Measurements from ENCODE around the gene EXOSC7. TPM values are rescaled to one million over a fixed set of nuclear protein-coding genes. Genes with fewer than 3 reads are reported as not detected.
A peak's percentile ranks its signal among the peaks of the same experiment; 100 is the strongest.
"Not testable (repeated sequence)": the region's sequence is repeated elsewhere in the genome, so short reads cannot be mapped to it uniquely, and the experiment has no call there.

The EXOSC7 gene
- total RNA-seq, 2 donors from 2014 or later = 50.7 to 75.7 TPM

- H3K27me3 Mint-ChIP-seq = no peaks in the 10 kb centered on the region
- peaks cover 74 to 83% of the 10 kb centered on the region in 2 donors for H3K4me1 Mint-ChIP-seq (ENCODE audit: low read depth in 2 of 2)
- peak overlapping the region; percentile 62 for H3K4me3 Mint-ChIP-seq
- no peaks in the 10 kb centered on the region for H3K36me3 Mint-ChIP-seq
- H3K27ac Mint-ChIP-seq = peak overlapping the region; percentile 66 to 80
- DNase-seq (ENCODE audit: low spot score) = no peak
- no peaks in the 10 kb centered on the region for H3K9me3 Mint-ChIP-seq
- peak; percentile 55 to 63 for ATAC-seq
Observed at GRCh38 chr3:44969154-44969827, 6.8 kb upstream of the EXOSC7 start.

- Mint-ChIP-seq H3K36me3 (no peaks in the 10 kb centered on the region), H3K4me1 (ENCODE audit: low read depth in 2 of 2) (peaks cover 74 to 83% of the 10 kb centered on the region in 2 donors), H3K9me3 (no peaks in the 10 kb centered on the region), H3K4me3 (peak overlapping the region; percentile 62), H3K27me3 (no peaks in the 10 kb centered on the region), H3K27ac (peak overlapping the region; percentile 66 to 80)
- DNase-seq (ENCODE audit: low spot score) = no peak
- ATAC-seq = peak in 1 of 2 donors; percentile 31
Observed at GRCh38 chr3:44969828-44970179, 6.2 kb upstream of the EXOSC7 start.

DNA sequence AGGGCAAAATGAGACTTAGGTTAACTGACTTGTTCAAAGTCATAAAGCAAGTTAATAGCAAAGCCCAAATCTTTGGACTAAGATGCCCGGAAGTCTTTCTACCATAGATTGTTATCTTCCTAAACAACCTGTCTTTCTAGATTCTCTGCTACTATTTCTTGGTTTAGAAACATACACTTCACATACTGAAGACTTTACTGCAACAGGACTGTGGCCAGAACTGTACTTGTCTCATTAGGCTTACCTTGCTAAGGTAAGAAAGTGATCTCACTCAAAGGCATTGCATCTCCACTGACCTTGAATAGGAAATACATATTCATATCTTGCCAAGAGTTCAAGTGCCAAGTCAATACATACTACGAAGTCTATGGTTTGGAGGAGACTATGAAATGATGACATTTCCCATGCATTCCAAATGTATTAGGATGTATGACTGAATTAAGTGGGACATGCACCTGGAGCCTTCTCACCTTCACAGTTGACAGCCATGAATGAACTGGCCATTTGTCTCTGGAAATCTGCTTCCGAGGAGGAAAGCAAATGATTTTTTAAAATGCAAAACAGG, 5.0 kb upstream of the EXOSC7 start:
- Mint-ChIP-seq H3K27me3 (no peaks in the 10 kb centered on the region), H3K9me3 (no peaks in the 10 kb centered on the region), H3K4me1 (ENCODE audit: low read depth in 2 of 2) (peaks cover 69 to 77% of the 10 kb centered on the region in 2 donors), H3K4me3 (no peak overlapping the region), H3K36me3 (no peaks in the 10 kb centered on the region), H3K27ac (peak overlapping the region; percentile 66 to 80)
- no peak for ATAC-seq
- DNase-seq (ENCODE audit: low spot score) = no peak

- no peak for DNase-seq (ENCODE audit: low spot score)
- Mint-ChIP-seq H3K9me3 (no peaks in the 10 kb centered on the region), H3K36me3 (no peaks in the 10 kb centered on the region), H3K4me1 (ENCODE audit: low read depth in 2 of 2) (peaks cover 58 to 69% of the 10 kb centered on the region in 2 donors), H3K27ac (peak overlapping the region; percentile 95 to 97), H3K27me3 (no peaks in the 10 kb centered on the region), H3K4me3 (peak overlapping the region; percentile 98)
- no peak for ATAC-seq
Observed at GRCh38 chr3:44974416-44974815, 1.6 kb upstream of the EXOSC7 start.

- Mint-ChIP-seq H3K9me3 (no peaks in the 10 kb centered on the region), H3K27ac (peak overlapping the region; percentile 55 to 67), H3K27me3 (no peaks in the 10 kb centered on the region), H3K36me3 (no peaks in the 10 kb centered on the region), H3K4me3 (peak overlapping the region; percentile 26), H3K4me1 (ENCODE audit: low read depth in 2 of 2) (peaks cover 70 to 82% of the 10 kb centered on the region in 2 donors)
- DNase-seq (ENCODE audit: low spot score) (no peak), ATAC-seq (peak; percentile 10 to 45)
Observed at GRCh38 chr3:44981220-44981619, 5.2 kb downstream of the EXOSC7 start.

DNA sequence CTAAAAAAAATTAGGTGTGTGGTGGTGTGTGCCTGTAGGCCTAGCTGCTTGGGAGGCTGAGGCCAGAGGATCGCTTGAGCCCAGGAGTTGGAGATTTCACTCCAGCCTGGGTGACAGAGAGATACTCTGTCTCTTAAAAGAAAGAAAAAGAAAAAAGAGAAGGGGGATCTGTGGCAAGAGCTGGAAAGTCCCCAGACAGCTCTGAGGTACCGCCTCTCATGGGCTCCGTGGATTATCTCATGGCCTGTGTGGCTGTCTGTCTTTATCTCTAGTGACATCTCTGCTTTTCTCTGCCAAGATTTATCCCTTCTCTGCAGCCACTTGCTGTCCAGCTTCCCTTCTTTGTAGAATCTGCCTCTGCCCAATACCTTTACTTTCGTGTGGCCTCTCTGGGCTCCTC, 5.7 kb downstream of the EXOSC7 start:
- Mint-ChIP-seq H3K4me1 (ENCODE audit: low read depth in 2 of 2) (peaks cover 67 to 76% of the 10 kb centered on the region in 2 donors), H3K9me3 (no peaks in the 10 kb centered on the region), H3K36me3 (no peaks in the 10 kb centered on the region), H3K4me3 (peak overlapping the region; percentile 26), H3K27me3 (no peaks in the 10 kb centered on the region), H3K27ac (peak overlapping the region; percentile 55 to 67)
- ATAC-seq (peak; percentile 10 to 63), DNase-seq (ENCODE audit: low spot score) (no peak)

DNA sequence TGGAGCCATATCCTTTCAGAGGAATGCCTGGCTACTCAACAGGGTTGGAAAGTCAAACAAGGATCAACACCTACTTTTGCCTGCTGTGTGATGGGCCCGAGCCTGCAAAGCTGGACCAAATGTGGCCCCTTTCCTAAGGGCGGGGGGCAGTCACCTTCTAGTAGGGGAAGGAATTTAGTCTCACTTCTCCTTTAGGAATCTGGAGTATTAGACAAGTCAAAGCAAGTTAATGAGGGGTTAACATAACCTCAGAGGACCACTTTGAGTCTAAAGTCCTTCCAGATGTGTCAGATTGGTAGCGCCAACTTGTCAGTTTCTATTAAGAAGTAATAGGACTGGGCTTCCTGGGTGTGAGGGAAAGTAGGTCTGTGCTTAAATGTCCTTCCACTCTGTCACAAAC, 6.8 kb downstream of the EXOSC7 start:
- Mint-ChIP-seq H3K27me3 (no peaks in the 10 kb centered on the region), H3K9me3 (no peaks in the 10 kb centered on the region), H3K36me3 (no peaks in the 10 kb centered on the region), H3K4me3 (peak overlapping the region; percentile 20), H3K4me1 (ENCODE audit: low read depth in 2 of 2) (peaks cover 70 to 76% of the 10 kb centered on the region in 2 donors), H3K27ac (peak overlapping the region; percentile 69 to 90)
- no peak for ATAC-seq
- no peak for DNase-seq (ENCODE audit: low spot score)

- Mint-ChIP-seq H3K9me3 (no peaks in the 10 kb centered on the region), H3K4me3 (peak overlapping the region; percentile 44), H3K27me3 (no peaks in the 10 kb centered on the region), H3K36me3 (no peaks in the 10 kb centered on the region), H3K4me1 (ENCODE audit: low read depth in 2 of 2) (peaks cover 74 to 77% of the 10 kb centered on the region in 2 donors), H3K27ac (peak overlapping the region; percentile 69 to 90)
- ATAC-seq = no peak
- DNase-seq (ENCODE audit: low spot score) = no peak
Observed at GRCh38 chr3:44983484-44983941, 7.5 kb downstream of the EXOSC7 start.

DNA sequence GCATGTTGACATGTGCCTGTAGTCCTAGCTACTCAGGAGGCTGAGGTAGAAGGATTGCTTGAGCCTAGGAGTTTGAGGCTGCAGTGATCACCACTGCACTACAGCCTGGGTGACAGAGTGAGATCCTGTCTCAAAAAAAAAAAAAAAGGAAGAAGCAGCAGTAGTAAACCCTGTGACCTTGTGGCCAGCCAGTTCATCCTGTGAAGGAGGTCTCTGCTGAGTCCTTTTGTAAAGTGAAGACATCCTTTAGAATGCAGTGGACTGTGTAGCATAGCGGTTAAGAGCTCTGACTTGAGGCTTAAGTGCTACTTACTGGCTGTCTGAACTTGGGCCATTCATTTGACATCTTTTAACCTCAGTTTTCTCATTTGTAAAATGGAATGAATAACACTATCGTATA, 8.3 kb downstream of the EXOSC7 start:
- Mint-ChIP-seq H3K27ac (peak overlapping the region; percentile 69 to 90), H3K4me3 (peak overlapping the region; percentile 44), H3K27me3 (no peaks in the 10 kb centered on the region), H3K9me3 (no peaks in the 10 kb centered on the region), H3K36me3 (no peaks in the 10 kb centered on the region), H3K4me1 (ENCODE audit: low read depth in 2 of 2) (peaks cover 68 to 70% of the 10 kb centered on the region in 2 donors)
- ATAC-seq = peak; percentile 94
- peak; percentile 73 for DNase-seq (ENCODE audit: low spot score)

DNA sequence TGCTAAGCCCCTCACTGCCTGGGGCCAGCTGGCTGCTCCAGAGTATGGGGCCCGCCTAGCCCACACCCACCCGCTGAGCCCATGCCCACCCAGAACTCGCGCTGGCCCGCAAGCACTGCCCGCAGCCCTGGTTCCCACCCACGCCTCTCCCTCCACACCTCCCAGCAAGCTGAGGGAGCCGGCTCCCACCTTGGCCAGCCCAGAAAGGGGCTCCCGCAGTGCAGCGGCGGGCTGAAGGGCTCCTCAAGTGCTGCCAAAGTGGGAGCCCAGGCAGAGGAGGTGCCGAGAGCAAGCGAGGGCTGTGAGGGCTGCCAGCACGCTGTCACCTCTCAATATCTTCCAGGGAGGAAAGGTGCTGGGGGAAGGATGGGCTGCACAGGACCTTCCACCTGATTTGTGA, 10.3 kb downstream of the EXOSC7 start:
- ATAC-seq; DNase-seq (ENCODE audit: low spot score); H3K9me3 Mint-ChIP-seq; H3K36me3 Mint-ChIP-seq; H3K27me3 Mint-ChIP-seq; H3K27ac Mint-ChIP-seq; H3K4me3 Mint-ChIP-seq: not testable (repeated sequence)
- H3K4me1 Mint-ChIP-seq (ENCODE audit: low read depth in 2 of 2) = peaks cover 51 to 56% of the 10 kb centered on the region in 2 donors

DNA sequence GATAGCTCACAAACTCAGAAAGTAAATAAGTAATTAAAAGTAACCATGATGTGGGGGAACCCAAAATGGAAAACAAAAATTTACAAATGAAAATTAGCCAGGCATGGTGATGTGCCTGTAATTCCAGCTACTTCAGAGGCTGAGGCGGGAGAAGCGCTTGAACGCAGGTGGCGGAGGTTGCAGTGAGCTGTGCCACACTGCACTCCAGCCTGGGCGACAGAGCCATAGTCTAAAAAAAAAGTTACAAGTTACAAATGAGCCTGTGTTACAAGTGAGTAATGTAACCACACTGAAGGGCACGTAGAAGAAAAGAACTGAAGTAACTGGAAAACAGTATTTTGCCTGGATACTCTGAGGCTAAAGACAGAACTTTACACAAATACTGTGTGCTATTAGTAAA, 11.3 kb downstream of the EXOSC7 start:
- DNase-seq (ENCODE audit: low spot score) (no peak), ATAC-seq (no peak)
- no peaks in the 10 kb centered on the region for H3K27me3 Mint-ChIP-seq
- H3K36me3 Mint-ChIP-seq = peaks cover 6% of the 10 kb centered on the region
- H3K27ac Mint-ChIP-seq = peak overlapping the region in 1 of 2 donors; percentile 34
- no peaks in the 10 kb centered on the region for H3K9me3 Mint-ChIP-seq
- peaks cover 43 to 51% of the 10 kb centered on the region in 2 donors for H3K4me1 Mint-ChIP-seq (ENCODE audit: low read depth in 2 of 2)
- no peak overlapping the region for H3K4me3 Mint-ChIP-seq

DNA sequence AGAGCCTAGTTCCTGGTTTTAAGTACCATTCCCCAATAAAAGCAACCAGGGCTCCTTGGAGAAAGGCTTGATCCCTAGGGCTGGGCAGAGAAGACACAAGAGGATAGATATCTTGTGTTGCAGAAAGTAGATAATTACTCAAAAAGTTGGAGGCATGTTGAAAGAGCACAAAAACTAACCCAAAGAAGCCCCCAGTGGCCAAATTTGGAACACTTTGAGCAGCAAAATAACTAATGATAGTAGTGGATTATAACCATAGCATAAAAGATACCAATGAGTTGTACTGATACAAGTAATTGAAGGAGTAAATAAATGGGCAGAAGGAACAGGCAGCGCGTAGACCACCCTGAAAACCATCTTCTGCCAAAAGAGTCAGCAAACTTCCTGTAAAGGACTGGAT, 12.0 kb downstream of the EXOSC7 start:
- no peak overlapping the region for H3K4me3 Mint-ChIP-seq
- no peaks in the 10 kb centered on the region for H3K27me3 Mint-ChIP-seq
- H3K36me3 Mint-ChIP-seq = peaks cover 11% of the 10 kb centered on the region

GRCh38 chr3:44989141-44989540, 13.1 kb downstream of the EXOSC7 start:
- Mint-ChIP-seq H3K27ac (no peak overlapping the region), H3K27me3 (no peaks in the 10 kb centered on the region), H3K4me1 (ENCODE audit: low read depth in 2 of 2) (peaks cover 32 to 45% of the 10 kb centered on the region in 2 donors), H3K9me3 (no peaks in the 10 kb centered on the region), H3K36me3 (peaks cover 11% of the 10 kb centered on the region), H3K4me3 (no peak overlapping the region)
- DNase-seq (ENCODE audit: low spot score) (no peak), ATAC-seq (no peak)

More for the DNA sequence above, 12.0 kb downstream of the EXOSC7 start:
- Mint-ChIP-seq H3K4me1 (ENCODE audit: low read depth in 2 of 2) (peaks cover 43 to 50% of the 10 kb centered on the region in 2 donors), H3K27ac (peak overlapping the region in 1 of 2 donors; percentile 34), H3K9me3 (no peaks in the 10 kb centered on the region)
- DNase-seq (ENCODE audit: low spot score) (no peak), ATAC-seq (no peak)

DNA sequence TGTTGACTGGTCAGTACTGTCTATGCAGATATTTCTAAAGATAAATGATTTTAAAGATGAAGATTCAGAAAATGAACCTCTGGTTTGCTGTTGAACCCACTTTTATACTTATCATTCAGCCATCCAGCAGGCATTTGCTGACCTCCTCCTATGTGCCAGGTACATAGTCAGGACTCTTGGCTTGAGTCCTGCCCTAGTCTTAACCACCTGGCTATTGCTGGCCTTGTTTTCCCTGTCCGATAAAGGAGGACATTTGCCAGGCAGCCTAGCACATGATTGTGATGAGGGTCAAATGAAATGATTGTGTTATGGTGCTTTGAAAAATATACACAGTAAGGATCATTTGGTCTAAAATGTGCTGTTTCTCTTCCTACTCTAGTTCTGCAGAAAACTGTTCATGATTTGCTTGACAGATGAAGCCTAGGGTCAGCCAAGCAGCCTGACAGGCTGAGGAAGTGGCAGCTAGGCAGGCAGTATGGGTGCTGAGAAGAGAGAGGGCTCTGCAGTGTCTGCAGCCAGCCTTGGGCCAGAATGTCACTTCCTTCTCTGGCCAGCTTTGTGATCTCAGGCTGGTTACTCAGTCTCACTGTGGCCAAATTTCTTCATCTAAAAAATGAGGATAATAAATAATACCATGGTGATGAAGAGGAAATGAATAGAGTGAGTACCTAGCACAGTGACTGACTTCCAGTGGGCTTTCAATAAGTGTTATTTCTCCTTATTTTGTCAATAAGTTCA, 13.8 kb downstream of the EXOSC7 start:
- Mint-ChIP-seq H3K27ac (no peak overlapping the region), H3K4me3 (no peak overlapping the region), H3K36me3 (peaks cover 16% of the 10 kb centered on the region), H3K9me3 (no peaks in the 10 kb centered on the region), H3K4me1 (ENCODE audit: low read depth in 2 of 2) (peaks cover 27 to 47% of the 10 kb centered on the region in 2 donors), H3K27me3 (no peaks in the 10 kb centered on the region)
- DNase-seq (ENCODE audit: low spot score) (no peak), ATAC-seq (no peak)
